Activated CD4-positive, alpha-beta T cell treated with anti-CD3 and anti-CD28 coated beads for 4 hours (primary cell): ENCODE data around the gene CCDC183.

Experiments used
- DNase-seq, 2 donors: peaks; one replicate each; pipeline ENCODE4 v3.0.0-alpha.2; 2020

Gene CCDC183

GRCh38 chr9:136851941-136852663, 56.0 kb downstream of the CCDC183 start, which contains the start of gene MAMDC4:
MAMDC4 (plus strand) TSS chr9:136852346; CDS start chr9:136852417, 71 bp downstream.
- no peak for DNase-seq

DNA sequence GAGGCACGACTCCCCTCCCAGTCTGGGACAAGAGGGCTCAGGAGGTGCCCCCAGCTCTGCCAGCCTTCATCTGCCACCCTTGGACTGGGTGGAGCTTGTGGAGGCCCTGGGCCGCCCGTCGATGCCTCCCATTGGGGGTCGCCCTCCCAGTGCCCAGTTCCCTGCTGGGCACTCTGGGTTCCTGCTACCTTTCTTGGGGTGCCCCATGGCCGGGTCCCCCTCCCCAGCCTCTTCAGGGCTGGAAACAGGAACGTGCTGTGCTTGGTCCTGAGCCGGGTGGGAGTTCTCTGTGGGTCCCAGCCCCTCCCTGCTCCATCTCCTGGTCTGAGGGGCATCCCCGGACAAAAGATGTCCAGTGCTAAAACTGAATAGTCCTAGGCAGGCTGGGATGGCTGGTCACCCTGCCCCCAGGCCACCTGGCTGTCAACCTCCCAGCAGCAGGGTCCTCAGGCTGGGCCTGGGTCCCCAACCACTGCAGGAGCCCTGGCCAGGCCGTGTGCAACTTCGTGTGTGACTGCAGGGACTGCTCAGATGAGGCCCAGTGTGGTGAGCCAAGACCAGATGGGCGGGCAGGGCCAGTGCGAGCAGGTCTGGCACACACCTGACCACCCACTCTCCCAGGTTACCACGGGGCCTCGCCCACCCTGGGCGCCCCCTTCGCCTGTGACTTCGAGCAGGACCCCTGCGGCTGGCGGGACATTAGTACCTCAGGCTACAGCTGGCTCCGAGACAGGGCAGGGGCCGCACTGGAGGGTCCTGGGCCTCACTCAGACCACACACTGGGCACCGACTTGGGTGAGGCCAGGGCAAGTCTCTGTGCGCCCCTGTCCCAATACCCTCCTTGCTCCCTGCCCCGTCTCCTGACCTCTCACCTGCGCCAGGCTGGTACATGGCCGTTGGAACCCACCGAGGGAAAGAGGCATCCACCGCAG, 56.8 kb downstream of the CCDC183 start:
- DNase-seq: no peak

DNA sequence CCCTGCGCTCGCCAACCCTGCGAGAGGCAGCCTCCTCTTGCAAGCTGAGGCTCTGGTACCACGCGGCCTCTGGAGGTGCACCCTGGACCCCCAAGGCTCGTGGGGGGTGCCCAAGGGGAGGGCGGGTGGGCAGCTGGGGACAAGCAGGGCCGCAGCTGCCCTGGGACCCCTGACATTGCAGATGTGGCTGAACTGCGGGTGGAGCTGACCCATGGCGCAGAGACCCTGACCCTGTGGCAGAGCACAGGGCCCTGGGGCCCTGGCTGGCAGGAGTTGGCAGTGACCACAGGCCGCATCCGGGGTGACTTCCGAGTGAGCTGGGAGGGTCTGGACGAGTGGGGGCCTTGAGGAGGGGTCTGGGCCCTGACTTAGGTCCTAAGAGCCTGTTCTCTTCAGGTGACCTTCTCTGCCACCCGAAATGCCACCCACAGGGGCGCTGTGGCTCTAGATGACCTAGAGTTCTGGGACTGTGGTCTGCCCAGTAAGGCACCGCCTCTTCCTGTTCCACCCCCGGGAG, 57.5 kb downstream of the CCDC183 start:
- no peak for DNase-seq

GRCh38 chr9:136854113-136854841, 58.1 kb downstream of the CCDC183 start:
- DNase-seq: no peak

GRCh38 chr9:136854842-136855460, 58.8 kb downstream of the CCDC183 start:
- DNase-seq: no peak

DNA sequence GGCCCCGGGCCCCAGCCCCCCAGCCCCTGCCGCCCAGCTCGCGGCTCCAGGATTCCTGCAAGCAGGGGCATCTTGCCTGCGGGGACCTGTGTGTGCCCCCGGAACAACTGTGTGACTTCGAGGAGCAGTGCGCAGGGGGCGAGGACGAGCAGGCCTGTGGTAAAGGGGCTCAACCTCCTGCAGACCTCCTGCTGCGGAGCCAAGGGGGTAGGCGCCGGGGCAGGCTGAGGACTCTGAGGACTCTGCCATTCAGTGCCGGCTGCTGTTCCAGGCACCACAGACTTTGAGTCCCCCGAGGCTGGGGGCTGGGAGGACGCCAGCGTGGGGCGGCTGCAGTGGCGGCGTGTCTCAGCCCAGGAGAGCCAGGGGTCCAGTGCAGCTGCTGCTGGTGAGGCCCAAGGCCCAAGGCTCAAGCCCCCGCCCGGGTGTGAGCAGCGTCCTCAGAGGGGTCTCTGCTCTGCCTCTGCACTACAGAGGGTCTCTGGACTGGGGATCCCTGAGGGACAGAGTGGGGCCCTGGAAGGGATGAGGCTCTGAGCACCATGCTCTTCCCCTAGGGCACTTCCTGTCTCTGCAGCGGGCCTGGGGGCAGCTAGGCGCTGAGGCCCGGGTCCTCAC, 59.4 kb downstream of the CCDC183 start:
- DNase-seq: no peak

DNA sequence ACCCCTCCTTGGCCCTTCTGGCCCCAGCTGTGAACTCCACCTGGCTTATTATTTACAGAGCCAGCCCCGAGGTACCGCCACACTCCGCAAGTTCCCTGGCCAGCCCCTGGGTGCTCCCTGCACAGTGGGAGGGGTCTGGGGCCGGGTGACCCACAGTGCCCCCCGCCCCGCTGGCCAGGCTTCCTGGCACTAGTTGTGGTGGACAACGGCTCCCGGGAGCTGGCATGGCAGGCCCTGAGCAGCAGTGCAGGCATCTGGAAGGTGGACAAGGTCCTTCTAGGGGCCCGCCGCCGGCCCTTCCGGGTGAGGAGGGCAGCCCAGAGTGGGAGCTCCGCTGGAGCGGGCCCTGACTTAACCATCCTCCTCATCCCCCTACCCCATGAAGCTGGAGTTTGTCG, 59.9 kb downstream of the CCDC183 start:
- no peak for DNase-seq

DNA sequence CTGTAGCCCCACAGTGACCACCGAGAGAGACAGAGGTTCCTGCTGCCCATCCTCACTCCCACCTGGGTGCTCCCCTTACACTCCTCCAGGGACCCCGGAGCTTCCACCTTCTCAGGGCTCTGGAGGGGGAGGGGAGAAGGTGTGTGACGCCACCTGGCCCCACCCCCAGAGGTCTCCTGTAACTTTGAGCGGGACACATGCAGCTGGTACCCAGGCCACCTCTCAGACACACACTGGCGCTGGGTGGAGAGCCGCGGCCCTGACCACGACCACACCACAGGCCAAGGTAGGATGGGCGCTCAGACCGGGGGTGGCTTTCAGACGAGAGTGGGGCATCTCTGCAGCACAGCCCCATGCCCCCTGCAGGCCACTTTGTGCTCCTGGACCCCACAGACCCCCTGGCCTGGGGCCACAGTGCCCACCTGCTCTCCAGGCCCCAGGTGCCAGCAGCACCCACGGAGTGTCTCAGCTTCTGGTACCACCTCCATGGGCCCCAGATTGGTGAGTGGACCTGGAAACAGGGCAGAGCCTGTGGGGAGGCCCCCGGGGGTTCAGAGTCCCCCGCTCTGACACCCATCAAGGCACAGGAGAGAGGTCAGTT, 60.5 kb downstream of the CCDC183 start:
- DNase-seq: no peak

GRCh38 chr9:136857166-136857565, 61.0 kb downstream of the CCDC183 start:
- DNase-seq: no peak
